Fibroblast of the aortic adventitia (primary cell): ENCODE data around the gene TACR1. TPM values are rescaled to one million over a fixed set of nuclear protein-coding genes. Genes with fewer than 3 reads are reported as not detected.

Experiments used
- DNase-seq: peaks from one replicate; pipeline ENCODE4 v3.0.0-alpha.2; 2010; ENCODE audit warnings: low read depth
- H3K4me3 ChIP-seq: 2 replicates; pipeline ENCODE4 v1.5.1; 2011; ENCODE audit warnings: low read depth, mild to moderate bottlenecking, control low read depth, low read length, moderate library complexity
- CTCF ChIP-seq: IDR thresholded peaks from 2 replicates; pipeline ENCODE4 v1.5.1; 2011; ENCODE audit warnings: mild to moderate bottlenecking, low read length, control low read depth, inconsistent platforms; ENCODE audit not compliant: insufficient read depth
- total RNA-seq: library from RNA; depleted of rRNA; stranded (reverse); fragments of >200 nt; gene quantifications from 2 replicates; pipeline ENCODE4 v1.2.3, GENCODE V29; 2012; ENCODE audit warnings: low replicate concordance

The TACR1 gene
- total RNA-seq, 1 donor = 0.09 TPM

DNA sequence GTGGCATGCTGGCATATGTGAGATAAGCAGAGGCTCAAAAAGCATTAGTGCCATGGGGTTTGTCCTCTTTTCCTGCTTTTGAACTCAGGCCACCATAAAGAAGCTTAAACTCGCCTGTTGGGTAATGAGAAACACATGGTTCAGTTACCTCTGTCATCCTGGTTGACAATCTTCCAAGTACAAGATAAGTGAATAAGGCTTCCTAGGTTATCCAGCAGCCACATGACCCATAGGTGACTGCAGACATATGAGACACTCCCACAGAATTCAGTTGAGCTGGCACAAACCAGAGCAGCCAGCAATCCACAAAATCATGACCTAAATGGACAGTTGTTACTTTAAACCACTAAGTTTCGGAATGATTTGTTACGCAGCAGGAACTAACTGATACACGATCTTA, 97.3 kb downstream of the TACR1 start:
- no peak for TF ChIP-seq CTCF
- DNase-seq = no peak
- no peak overlapping the region for H3K4me3 ChIP-seq

- no peak for TF ChIP-seq CTCF
- H3K4me3 ChIP-seq = no peak overlapping the region
- peak; percentile 27 for DNase-seq
These were observed 98.5 kb downstream of the TACR1 start for GRCh38 chr2:75100801-75101151.

- no peak overlapping the region for H3K4me3 ChIP-seq
- no peak for TF ChIP-seq CTCF
- peak; percentile 54 for DNase-seq
These were observed 99.1 kb downstream of the TACR1 start for GRCh38 chr2:75100011-75100800.

- no peak overlapping the region for H3K4me3 ChIP-seq
- TF ChIP-seq CTCF = no peak
- no peak for DNase-seq
These were observed 99.8 kb downstream of the TACR1 start for GRCh38 chr2:75099521-75099922.

GRCh38 chr2:75098856-75099255, 100.5 kb downstream of the TACR1 start:
- peak; percentile 64 for TF ChIP-seq CTCF
- no peak overlapping the region for H3K4me3 ChIP-seq
- peak; percentile 42 for DNase-seq

- no peak for DNase-seq
- TF ChIP-seq CTCF = no peak
- H3K4me3 ChIP-seq = no peak overlapping the region
These were observed 101.5 kb downstream of the TACR1 start for GRCh38 chr2:75097831-75098230.

- no peak for TF ChIP-seq CTCF
- no peak overlapping the region for H3K4me3 ChIP-seq
- no peak for DNase-seq
These were observed 104.9 kb downstream of the TACR1 start for GRCh38 chr2:75094405-75094804.
